SKM-1 treated with dmso at 0.1 percent for 144 hours (cell line): ENCODE measurements around the gene BTG2.

ENCODE experiments used
- DNase-seq: peaks from one replicate; lab custom pipeline; 2025; ENCODE audit not compliant: unreplicated experiment; lab: John Stamatoyannopoulos, UW

The BTG2 gene

DNA sequence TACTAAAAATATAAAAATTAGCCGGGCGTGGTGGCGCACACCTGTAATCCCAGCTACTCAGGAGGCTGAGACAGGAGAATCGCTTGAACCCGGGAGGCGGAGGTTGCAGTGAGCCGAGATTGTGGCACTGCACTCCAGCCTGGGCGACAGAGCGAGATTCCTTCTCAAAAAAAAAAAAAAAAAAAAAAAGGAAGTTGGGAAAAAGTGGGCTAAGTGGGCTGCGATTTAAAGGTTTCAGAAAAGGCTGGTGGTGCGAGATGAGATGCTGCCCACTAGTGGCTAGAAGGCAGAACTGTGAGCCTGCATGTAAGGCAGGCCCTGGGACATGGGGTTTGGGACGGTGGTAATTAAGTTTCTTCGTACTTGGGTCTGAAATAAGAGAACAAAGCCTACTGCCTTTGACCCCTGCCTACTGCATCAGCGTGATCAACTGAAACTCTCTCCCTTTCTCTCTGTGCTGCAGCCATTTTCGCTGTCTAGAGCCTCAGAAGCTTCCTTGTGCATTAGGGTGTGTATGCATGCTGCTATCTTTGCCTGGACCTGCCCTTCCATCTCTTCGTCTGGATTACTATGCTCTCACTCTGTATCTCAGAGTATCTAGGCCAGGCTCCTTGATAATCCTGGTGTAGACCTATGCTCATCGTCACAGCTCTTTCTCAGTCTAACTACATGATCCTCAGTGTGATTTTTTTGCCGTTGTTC lies 33.2 kb downstream of the BTG2 start:
- DNase-seq, result peak; percentile 73

DNA sequence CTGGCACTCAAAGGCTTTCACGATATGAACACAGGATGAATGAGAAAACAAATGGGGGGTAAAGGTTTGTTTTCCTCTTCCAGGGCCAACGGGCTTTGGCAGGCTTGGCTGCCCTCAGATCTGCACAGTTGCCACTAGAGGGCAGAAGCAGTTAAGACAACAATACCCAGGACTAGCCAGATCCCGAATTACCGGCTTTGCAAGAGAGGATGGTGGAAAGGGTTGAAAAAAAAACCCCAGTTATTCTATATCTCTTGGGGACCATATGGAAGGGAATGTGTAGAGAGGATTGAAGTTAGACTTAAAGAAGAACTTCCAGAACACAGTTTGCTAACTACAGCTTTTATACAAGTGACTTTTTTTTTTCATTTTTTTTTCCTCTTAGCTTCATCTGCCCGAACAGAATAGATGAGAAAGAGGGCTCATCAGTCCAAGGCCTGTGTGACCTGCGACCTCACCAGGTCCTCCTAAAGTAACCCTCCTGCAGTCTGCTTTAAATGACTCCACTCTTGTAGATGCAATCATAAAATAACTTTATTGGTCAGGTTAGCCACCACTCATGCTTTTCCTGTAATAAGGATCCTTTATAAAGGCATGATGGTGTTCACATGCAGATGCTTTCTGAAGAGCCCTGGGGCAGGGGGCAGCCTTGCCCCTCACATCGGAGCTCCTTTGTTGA lies 34.9 kb downstream of the BTG2 start:
- DNase-seq, result peak; percentile 83

GRCh38 chr1:203342192-203342940 lies 37.0 kb downstream of the BTG2 start:
- DNase-seq, result peak; percentile 63

- DNase-seq, result no peak
Observed at GRCh38 chr1:203343956-203344754, 38.8 kb downstream of the BTG2 start.

GRCh38 chr1:203346060-203346768 lies 40.9 kb downstream of the BTG2 start:
- no peak for DNase-seq

GRCh38 chr1:203346769-203347102 lies 41.4 kb downstream of the BTG2 start:
- DNase-seq, result no peak

GRCh38 chr1:203349166-203349565 lies 43.8 kb downstream of the BTG2 start:
- DNase-seq, result no peak

GRCh38 chr1:203349773-203350524 lies 44.6 kb downstream of the BTG2 start:
- DNase-seq, result no peak

GRCh38 chr1:203351037-203351625 lies 45.8 kb downstream of the BTG2 start, which contains the start of gene FMOD:
FMOD (minus strand) TSS chr1:203351122; CDS start chr1:203348270, 2,852 bp downstream.
- DNase-seq, result no peak

DNA sequence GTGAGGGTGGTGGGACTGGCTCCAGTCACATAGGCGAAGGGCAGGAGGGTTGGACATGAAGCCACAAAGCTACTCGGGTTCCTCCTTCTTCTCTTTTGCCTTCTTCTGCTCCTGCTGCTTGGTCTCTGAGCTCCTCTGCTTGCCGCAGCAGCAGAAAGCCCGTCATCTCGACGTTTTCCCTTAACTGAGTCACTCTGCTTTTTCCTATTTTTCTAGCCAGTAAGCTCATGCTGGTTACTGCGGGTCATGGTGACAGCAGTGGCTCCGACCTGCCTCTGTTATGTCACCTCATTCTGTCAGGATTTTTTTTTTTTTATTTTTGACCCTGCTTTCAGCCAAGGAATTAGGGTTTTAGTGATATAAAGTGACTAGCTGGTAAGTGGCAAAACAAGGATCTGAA lies 48.2 kb downstream of the BTG2 start:
- no peak for DNase-seq

- DNase-seq, result no peak
Observed at GRCh38 chr1:203354246-203354645, 48.9 kb downstream of the BTG2 start.

- no peak for DNase-seq
Observed at GRCh38 chr1:203359010-203359571, 53.8 kb downstream of the BTG2 start.
